ENCODE measurements around the gene OR8U1.

DNA sequence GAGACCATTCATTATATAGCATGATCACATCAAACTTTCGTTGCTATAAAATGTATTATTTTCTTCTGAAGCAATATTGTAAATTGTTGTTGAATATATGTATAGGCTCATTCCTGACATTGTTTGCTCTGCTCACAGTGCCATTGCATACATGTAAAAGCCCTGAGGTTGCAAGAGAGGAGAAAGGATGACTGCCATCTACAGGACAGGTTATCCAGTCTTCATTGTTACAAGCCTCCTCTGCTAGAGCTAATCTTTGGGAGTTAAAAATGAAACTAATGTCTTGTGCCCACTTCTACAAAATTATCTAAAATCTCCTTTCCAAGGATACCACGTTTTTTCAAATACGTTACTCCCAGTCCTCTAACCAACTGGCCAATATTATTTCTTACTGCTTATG lies 20.6 kb downstream of the OR8U1 start:
- TF ChIP-seq, protein P1, sequence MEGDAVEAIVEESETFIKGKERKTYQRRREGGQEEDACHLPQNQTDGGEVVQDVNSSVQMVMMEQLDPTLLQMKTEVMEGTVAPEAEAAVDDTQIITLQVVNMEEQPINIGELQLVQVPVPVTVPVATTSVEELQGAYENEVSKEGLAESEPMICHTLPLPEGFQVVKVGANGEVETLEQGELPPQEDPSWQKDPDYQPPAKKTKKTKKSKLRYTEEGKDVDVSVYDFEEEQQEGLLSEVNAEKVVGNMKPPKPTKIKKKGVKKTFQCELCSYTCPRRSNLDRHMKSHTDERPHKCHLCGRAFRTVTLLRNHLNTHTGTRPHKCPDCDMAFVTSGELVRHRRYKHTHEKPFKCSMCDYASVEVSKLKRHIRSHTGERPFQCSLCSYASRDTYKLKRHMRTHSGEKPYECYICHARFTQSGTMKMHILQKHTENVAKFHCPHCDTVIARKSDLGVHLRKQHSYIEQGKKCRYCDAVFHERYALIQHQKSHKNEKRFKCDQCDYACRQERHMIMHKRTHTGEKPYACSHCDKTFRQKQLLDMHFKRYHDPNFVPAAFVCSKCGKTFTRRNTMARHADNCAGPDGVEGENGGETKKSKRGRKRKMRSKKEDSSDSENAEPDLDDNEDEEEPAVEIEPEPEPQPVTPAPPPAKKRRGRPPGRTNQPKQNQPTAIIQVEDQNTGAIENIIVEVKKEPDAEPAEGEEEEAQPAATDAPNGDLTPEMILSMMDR (IDR thresholded peaks at IDR 0.05; ENCODE audit: extremely low read depth in 1 of 2, insufficient read depth in 1 of 2, low read depth in 1 of 2, low read length in 2 of 2) = no peak
- TF ChIP-seq, protein P2, sequence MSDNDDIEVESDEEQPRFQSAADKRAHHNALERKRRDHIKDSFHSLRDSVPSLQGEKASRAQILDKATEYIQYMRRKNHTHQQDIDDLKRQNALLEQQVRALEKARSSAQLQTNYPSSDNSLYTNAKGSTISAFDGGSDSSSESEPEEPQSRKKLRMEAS (IDR thresholded peaks at IDR 0.05; ENCODE audit: insufficient read depth, insufficient read length) = no peak
- TF ChIP-seq POLR2AphosphoS5 (IDR thresholded peaks at IDR 0.05; ENCODE audit: insufficient read depth, low read depth, low read length) = no peak
- TF ChIP-seq POLR2A (IDR thresholded peaks at IDR 0.05; ENCODE audit: low read depth, low read length) = no peak
- no peak for TF ChIP-seq JUN (IDR thresholded peaks at IDR 0.05; ENCODE audit: borderline replicate concordance, insufficient read depth, insufficient read length, low read depth)
- no peak for TF ChIP-seq EZH2 (IDR thresholded peaks at IDR 0.05; ENCODE audit: borderline replicate concordance, low read depth, low read length, severe bottlenecking)
- no peak for TF ChIP-seq GATA2 (IDR thresholded peaks at IDR 0.05; ENCODE audit: insufficient read depth, insufficient read length, low read depth, low read length)

Measured in endothelial cell of umbilical vein (primary cell).